AG09319 (cell line): ENCODE results near the gene HSF4.

Experiments used
- DNase-seq: peaks from one replicate; pipeline ENCODE4 v3.0.0-alpha.2; 2010; ENCODE audit warnings: low read depth; ENCODE audit errors: extremely low read depth
- TF ChIP-seq, protein P1 (sequence below): IDR thresholded peaks from 2 replicates; pipeline ENCODE4 v1.5.1; 2011; ENCODE audit warnings: low read depth, mild to moderate bottlenecking, inconsistent platforms, low read length, moderate library complexity

The HSF4 gene

DNA sequence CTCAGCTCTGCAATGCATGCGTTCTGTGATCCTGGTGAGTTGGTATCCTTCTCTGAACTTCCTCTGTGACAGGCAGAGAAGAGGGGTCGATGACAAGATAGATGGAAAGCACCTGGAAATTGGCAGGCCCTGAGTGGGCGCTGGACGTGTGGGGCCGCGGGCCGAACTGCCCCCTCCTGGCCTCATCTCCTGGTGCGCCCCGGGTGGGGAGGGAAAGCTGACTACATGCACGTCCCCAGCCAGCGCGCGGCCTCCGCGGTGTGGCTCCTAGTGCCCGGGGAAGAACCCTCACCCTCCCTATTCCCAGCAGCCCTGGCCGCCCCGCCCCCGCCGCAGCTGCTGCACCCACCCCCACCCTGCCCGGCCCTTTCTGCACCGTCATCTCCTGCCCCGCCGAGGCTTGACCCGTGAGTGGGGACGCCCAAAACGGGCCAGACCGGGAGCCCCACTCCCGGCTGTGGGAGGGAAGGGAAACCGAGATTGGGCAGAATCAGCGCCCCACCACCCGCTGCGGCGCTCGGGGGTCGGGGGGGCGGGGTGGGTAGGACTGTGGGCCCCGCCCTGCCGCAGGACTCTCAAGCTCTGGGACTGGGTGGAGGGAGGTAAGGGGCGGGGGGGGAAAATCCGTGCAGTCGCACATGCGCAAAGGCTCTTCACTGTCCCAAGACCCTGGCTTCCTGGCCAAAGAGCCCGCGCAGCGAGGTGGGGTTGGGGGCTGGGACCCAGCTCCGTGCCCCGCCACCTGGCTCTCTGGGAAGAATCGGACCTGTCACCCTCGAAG, 5.8 kb downstream of the HSF4 start, which contains the start of gene NOL3:
Gene NOL3 (plus strand): TSS at position 371 of the 781 bp plus-strand sequence.
- peak; percentile 68 for DNase-seq
- TF ChIP-seq, protein P1, sequence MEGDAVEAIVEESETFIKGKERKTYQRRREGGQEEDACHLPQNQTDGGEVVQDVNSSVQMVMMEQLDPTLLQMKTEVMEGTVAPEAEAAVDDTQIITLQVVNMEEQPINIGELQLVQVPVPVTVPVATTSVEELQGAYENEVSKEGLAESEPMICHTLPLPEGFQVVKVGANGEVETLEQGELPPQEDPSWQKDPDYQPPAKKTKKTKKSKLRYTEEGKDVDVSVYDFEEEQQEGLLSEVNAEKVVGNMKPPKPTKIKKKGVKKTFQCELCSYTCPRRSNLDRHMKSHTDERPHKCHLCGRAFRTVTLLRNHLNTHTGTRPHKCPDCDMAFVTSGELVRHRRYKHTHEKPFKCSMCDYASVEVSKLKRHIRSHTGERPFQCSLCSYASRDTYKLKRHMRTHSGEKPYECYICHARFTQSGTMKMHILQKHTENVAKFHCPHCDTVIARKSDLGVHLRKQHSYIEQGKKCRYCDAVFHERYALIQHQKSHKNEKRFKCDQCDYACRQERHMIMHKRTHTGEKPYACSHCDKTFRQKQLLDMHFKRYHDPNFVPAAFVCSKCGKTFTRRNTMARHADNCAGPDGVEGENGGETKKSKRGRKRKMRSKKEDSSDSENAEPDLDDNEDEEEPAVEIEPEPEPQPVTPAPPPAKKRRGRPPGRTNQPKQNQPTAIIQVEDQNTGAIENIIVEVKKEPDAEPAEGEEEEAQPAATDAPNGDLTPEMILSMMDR = peak; percentile 7; the same call in 1 of the 2 replicates

GRCh38 chr16:67170949-67171649, 6.6 kb downstream of the HSF4 start:
- DNase-seq = no peak
- TF ChIP-seq, protein P1 = no peak

DNA sequence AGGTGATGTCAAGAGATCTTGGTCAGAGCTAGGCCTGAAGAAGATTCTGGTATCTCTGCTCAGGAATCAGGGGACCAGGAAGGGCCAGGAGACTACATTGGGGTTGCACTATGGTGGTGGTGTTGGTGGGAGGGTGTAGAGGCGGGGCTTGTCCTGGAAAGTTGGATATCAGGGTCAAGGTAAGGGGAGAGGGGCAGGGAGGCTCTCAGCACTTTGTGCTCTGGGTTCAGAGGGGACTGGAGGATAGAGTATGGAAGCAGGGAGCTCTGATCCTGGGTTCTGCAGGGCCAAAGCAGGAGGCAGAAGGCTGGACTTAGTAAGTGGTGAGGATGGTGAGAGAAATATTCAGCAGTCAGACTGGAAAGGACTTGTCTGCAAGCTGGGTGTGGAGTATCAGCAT, 8.8 kb downstream of the HSF4 start:
- DNase-seq = no peak
- TF ChIP-seq, protein P1 = no peak

DNA sequence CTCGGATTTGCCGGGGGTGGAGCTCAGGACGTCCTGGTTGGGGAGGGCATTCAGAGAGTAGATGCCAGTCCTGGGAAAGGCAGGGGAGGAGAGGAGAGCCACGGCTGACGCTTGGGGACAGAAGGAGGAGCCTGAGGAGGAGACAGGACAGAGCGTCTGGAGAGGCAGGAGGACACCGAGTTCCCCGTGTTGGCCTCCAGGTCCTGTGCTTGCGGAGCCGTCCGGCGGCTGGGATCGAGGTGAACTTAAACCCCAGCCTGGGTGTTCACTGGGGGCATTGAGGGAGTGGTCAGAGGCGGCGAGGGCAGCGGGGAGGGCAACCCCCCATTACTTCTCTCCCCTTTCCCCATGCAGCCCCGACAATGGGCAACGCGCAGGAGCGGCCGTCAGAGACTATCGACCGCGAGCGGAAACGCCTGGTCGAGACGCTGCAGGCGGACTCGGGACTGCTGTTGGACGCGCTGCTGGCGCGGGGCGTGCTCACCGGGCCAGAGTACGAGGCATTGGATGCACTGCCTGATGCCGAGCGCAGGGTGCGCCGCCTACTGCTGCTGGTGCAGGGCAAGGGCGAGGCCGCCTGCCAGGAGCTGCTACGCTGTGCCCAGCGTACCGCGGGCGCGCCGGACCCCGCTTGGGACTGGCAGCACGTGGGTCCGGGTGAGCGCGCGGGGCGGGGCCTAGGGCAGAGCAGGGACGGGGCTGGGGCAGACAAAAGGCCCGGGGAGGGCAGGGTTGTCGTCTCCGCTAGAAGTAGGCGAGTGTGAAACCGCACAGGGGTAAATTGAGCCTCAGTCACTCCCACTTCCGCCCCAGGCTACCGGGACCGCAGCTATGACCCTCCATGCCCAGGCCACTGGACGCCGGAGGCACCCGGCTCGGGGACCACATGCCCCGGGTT, 9.5 kb downstream of the HSF4 start:
- peak; percentile 56 for DNase-seq
- TF ChIP-seq, protein P1 = peak; percentile 33

- no peak for DNase-seq
- TF ChIP-seq, protein P1 = no peak
These were observed 10.2 kb downstream of the HSF4 start for GRCh38 chr16:67174706-67175231.

GRCh38 chr16:67176662-67177061, 12.1 kb downstream of the HSF4 start:
- no peak for DNase-seq
- TF ChIP-seq, protein P1 = no peak
